ENCODE measurements around the gene TMEM181. TPM values are rescaled to one million over a fixed set of nuclear protein-coding genes. Genes with fewer than 3 reads are reported as not detected.
A peak's percentile ranks its signal among the peaks of the same experiment; 100 is the strongest.

TMEM181 gene
- total RNA-seq, 1 experiment from 2014 or later = 19.9 TPM

GRCh38 chr6:158634695-158635426 lies 75.0 kb downstream of the TMEM181 start:
- H3K4me3 ChIP-seq = no peak overlapping the region
- no peak for DNase-seq
- H3K27me3 ChIP-seq = no peaks in the 10 kb centered on the region
- peaks cover 82% of the 10 kb centered on the region for H3K36me3 ChIP-seq
- no peaks in the 10 kb centered on the region for H3K9me3 ChIP-seq

- Histone ChIP-seq H3K9me3 (no peaks in the 10 kb centered on the region), H3K4me3 (no peak overlapping the region), H3K36me3 (peaks cover 83% of the 10 kb centered on the region), H3K27me3 (no peaks in the 10 kb centered on the region)
- no peak for DNase-seq
Measured at GRCh38 chr6:158635427-158636073, 75.7 kb downstream of the TMEM181 start.

GRCh38 chr6:158636778-158637177 lies 76.9 kb downstream of the TMEM181 start:
- Histone ChIP-seq H3K27me3 (no peaks in the 10 kb centered on the region), H3K36me3 (peaks cover 84% of the 10 kb centered on the region), H3K9me3 (no peaks in the 10 kb centered on the region), H3K4me3 (no peak overlapping the region)
- DNase-seq = no peak

GRCh38 chr6:158638324-158638854 lies 78.5 kb downstream of the TMEM181 start:
- no peaks in the 10 kb centered on the region for H3K9me3 ChIP-seq
- peaks cover 70% of the 10 kb centered on the region for H3K36me3 ChIP-seq
- no peak for DNase-seq
- H3K4me3 ChIP-seq = no peak overlapping the region
- no peaks in the 10 kb centered on the region for H3K27me3 ChIP-seq

DNA sequence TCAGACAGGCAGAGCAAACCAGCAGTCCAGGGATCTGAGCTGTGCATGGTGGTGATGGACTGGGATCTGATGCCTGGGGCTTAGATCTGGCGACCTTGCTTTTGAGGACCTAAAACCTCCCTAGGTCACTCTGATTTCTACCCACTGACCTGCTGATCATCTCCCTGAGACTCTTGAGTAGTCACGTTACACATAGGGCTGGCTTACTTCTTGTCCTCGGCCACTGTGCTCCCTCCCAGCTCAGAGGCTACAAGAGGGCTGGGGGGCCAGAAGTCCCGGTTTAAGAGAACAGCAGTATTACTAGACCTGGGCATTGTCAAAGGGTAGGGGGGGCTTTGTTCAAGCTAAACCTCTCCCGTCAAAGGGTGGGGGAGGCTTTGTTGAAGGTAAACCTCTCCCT lies 79.2 kb downstream of the TMEM181 start:
- DNase-seq = no peak
- no peaks in the 10 kb centered on the region for H3K27me3 ChIP-seq
- no peak overlapping the region for H3K4me3 ChIP-seq
- H3K9me3 ChIP-seq = no peaks in the 10 kb centered on the region
- H3K36me3 ChIP-seq = peaks cover 70% of the 10 kb centered on the region

DNA sequence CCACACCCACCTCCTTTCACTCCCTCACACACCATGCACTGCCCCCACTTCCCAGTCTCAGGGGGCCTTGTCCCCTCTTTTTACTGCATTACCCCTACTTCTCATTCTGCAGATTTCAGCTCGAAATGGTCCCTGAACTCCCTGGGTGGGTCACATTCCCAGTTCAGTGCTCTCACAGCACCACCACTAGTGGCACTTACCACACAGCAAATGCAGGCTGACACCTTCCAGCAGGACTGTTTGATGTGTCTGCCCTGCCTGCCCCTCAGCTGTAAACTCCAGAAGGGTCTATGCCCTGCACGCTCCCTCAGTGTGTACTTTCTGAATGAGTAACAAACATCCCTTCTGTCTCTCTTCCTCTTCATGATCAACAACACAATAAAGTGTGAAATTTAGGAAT lies 80.6 kb downstream of the TMEM181 start:
- Histone ChIP-seq H3K36me3 (peaks cover 56% of the 10 kb centered on the region), H3K9me3 (no peaks in the 10 kb centered on the region), H3K4me3 (no peak overlapping the region), H3K27me3 (no peaks in the 10 kb centered on the region)
- no peak for DNase-seq

DNA sequence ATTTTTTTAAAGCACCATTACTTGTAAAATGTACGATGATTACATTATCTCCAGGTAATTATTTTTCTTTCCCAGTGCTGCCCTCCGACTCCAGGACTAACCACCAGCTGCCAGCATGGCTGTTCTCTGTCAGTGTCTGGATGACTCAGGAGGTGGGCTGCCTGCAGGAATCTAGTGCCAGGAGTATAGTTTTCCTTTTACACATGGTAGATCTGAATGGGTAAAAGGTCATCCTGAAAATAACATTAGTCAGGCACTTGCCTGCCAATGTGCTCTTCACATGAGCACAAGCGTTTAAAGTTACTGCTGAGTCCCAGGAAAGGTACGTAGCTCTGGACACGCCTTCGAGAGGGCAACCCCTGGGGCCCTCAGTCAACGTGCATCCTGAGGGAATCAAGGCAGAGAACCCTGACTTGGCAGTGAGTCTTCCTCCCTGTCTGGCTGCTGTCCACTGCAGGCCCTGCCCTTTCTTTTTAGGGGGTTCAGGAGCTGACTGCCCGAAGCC lies 82.3 kb downstream of the TMEM181 start:
- Histone ChIP-seq H3K36me3 (peaks cover 42% of the 10 kb centered on the region), H3K9me3 (no peaks in the 10 kb centered on the region), H3K4me3 (peak overlapping the region; percentile 85), H3K27me3 (no peaks in the 10 kb centered on the region)
- DNase-seq = peak; percentile 96

DNA sequence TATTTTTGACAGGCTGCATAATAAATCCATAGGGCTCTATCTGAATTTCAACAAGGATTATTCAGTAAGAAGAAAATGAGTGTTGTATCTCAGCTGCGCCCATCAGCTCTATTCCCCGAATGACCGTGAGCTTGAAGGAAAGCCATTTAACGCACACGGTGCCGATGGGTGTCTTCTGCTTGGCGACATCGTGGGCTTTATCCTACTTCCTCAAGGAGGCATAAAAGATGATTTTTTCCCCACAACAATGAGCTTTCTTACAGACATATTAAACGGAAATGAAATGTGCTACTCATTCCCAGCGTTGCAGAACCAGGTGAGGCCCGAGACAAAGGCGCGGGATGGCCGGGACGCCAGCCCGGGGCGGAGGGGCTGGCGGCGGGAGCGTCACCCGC lies 83.9 kb downstream of the TMEM181 start:
- H3K4me3 ChIP-seq = peak overlapping the region; percentile 85
- H3K36me3 ChIP-seq = peaks cover 33% of the 10 kb centered on the region
- H3K9me3 ChIP-seq = no peaks in the 10 kb centered on the region
- DNase-seq = no peak
- H3K27me3 ChIP-seq = no peaks in the 10 kb centered on the region

GRCh38 chr6:158644231-158645063 lies 84.6 kb downstream of the TMEM181 start, which contains the start of gene DYNLT1:
DYNLT1 (minus strand) TSS chr6:158644743; CDS start chr6:158644708, 35 bp downstream.
- DNase-seq = peak; percentile 96
- peak within 1 kb of the TSS; percentile 85 for H3K4me3 ChIP-seq
- H3K36me3 ChIP-seq = peaks cover 27% of the 10 kb centered on the region
- no peaks in the 10 kb centered on the region for H3K27me3 ChIP-seq
- no peaks in the 10 kb centered on the region for H3K9me3 ChIP-seq

DNA sequence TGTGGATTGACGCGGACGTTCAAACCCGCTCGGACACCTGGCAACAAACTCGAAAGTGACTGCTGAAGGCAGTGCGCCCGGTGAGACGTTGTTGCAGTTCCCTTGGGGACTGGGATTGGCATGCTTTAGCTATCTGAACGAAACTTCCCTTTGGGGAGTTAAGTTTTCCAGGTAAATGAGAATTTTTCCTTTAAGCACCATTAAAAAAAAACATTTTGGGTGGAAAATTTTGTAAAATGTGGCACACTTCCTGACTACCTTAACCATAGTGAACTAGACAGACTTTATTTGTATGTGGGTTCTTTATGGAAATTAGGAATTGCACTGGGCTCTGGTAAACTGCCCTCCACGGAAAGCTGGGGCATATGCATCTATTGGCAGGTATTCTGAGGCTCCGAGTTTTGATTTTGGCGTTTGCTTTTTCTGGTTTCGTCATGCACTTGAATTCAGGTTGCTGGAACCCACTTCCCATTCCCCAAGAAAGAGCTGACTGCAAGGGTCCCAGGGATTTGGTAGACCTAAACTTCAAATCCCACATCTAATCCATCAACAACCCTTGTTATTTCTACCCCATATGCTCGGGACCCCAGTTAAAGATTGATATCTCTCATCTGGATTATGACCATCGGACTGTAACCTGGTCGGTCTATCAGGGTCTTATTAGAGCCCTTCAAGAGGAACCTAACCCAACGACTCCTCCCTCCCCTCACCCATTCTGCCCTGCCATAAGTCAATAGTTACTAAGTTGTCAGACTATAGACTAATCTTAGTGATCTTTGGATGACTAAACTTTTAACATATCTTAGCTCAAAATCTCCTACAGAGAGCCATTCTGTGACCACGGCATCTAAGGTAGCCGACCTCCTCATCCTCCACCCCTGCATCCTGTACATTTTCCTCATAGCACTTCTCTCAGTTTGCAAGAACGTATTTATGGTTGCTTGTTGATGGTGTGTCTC lies 85.5 kb downstream of the TMEM181 start:
- DNase-seq = no peak
- Histone ChIP-seq H3K36me3 (peaks cover 20% of the 10 kb centered on the region), H3K4me3 (peak overlapping the region; percentile 85), H3K9me3 (no peaks in the 10 kb centered on the region), H3K27me3 (no peaks in the 10 kb centered on the region)

DNA sequence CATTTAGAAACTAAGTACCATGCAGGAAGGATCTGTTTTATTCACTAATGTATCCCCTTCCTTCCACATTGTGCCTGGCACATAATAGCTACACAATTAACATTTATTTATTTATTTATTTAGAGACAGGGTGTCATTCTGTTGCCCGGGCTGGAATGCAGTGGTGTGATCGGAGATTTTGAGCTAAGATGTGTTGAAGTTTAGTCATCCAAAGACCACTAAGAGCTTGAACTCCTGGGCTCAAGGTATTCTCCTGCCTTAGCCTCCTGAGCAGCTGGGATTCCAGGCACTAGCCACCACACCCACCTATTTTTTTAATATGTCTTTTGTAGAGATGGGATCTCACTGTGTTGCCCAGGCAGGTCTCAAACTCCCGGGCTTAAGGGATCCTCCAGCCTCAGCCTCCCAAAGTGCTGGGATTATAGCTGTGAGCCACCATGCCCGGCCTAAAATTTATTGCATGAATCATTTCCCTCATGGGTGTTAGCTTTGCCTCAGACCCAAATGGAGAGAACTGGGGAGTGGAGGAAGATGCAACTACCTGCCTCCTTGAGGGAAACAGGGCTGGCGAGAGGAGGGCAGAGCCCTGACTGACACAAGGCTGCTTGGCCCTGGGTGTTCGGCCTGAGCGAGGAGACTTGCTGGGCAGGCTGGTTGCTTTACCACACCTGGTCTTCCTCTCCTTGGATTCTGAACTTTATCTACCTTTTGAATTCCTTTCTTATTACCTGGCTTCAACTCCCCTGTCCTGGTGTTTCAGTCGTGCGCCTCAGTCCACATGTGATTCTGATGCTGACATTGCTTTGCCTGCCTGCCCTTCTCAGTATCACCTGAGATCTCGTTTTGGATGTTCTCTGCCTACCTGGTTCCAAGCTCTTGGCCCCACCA lies 86.4 kb downstream of the TMEM181 start:
- Histone ChIP-seq H3K4me3 (no peak overlapping the region), H3K27me3 (no peaks in the 10 kb centered on the region), H3K36me3 (peaks cover 10% of the 10 kb centered on the region), H3K9me3 (no peaks in the 10 kb centered on the region)
- DNase-seq = peak; percentile 16

DNA sequence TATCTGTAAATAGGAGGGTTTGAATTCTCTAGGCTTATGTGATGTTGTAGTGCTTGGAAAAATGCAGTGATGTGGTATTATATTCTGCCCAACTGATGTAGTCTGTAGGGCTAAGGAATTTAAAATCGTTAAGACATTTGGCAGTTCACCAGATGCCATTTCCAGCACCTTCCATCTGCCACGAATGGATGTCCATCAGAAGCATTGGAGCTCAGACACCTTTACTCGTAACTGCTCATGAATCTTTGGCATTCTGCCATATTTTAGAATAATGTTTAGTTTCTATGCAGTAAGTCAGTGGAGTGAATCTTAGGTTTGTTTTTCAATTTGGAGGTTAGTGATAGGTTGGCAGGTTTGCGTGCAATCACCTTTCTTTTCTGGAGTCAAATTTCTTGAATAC lies 87.6 kb downstream of the TMEM181 start:
- H3K36me3 ChIP-seq = peaks cover 3% of the 10 kb centered on the region; the same call in 1 of the 2 replicates
- no peaks in the 10 kb centered on the region for H3K27me3 ChIP-seq
- no peaks in the 10 kb centered on the region for H3K9me3 ChIP-seq
- DNase-seq = no peak
- H3K4me3 ChIP-seq = no peak overlapping the region

DNA sequence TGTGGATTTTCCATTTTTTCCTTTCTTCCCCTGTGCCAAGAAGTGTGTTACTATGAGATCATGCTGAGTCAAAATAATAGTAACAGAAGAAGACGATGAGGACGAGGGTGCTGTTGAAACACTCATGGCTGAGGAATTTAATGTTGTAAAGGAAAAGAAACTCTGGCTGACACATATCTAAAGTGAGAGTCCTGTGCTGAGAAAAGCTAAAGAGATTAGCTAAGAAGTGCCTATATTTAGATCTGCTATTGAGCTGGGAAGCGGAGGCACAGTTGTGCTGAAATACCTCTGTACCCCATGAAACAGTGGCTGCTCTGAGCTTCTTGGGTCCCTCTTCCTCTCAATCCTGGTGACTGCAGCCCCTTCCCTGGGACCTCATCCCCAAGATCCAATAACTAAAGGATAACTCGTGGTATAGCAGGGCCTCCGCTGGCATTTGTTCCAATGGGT lies 88.8 kb downstream of the TMEM181 start:
- Histone ChIP-seq H3K36me3 (peaks cover 1% of the 10 kb centered on the region; the same call in 1 of the 2 replicates), H3K27me3 (no peaks in the 10 kb centered on the region), H3K9me3 (no peaks in the 10 kb centered on the region), H3K4me3 (no peak overlapping the region)
- DNase-seq = peak; percentile 21

DNA sequence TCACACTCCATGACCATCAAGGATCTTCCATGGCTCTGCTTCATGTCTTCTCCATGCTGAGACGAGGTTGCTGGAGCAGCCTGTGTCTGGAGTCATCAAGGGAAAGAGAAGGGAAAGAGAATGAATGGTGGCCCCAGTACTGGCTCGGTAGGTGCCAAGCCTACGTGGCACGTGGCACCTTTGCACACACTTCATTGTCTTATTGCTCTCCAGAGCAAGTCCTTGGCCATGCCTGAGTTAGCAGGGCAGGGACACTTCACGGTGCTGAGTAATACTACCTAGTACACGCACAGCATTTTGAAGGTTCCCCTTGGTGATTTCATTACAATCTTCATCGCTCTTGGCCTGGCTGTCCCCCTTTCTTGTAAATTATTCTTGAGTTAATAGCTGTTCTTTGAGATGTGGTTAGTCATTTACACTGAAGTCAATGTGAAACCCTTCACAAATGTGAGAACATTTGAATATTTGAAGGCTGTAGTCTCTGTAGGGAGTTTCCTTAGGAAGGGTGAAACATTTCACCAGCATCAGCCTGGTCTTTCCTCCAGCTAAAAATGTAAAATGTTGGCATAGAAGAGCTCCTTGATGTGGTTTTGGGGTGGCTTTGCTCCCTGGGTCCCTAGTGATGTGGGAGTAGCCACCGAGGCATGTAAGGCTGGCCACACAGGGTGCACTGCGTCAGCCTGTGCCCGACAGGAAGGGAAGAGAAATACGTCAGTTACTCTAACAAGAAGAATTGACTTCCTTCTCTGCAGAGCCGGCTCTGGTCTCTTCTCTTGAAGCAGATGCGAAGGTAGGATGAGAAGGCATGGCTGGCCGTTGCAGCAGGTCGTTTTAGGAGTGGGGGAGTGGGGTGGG lies 89.6 kb downstream of the TMEM181 start, which contains the start of gene SYTL3:
SYTL3 (plus strand) TSS at position 766 of the 855 bp plus-strand sequence. CDS start 13,215 bp downstream, outside the sequence.
- Histone ChIP-seq H3K36me3 (peaks cover 4% of the 10 kb centered on the region; the same call in 1 of the 2 replicates), H3K9me3 (no peaks in the 10 kb centered on the region), H3K4me3 (peak within 1 kb of the TSS; percentile 12), H3K27me3 (no peaks in the 10 kb centered on the region)
- DNase-seq = peak; percentile 77

Data from MG63 (cell line).